Activated CD8-positive, alpha-beta memory T cell treated with anti-CD3 and anti-CD28 coated beads for 36 hours (primary cell): Measurements from ENCODE around the gene GSK3B. TPM values are rescaled to one million over a fixed set of nuclear protein-coding genes. Genes with fewer than 3 reads are reported as not detected.

Source experiments
- CTCF ChIA-PET: fragments of 350-600 bp; sonication (Branson Sonifier 250); formaldehyde crosslinking; loops from one replicate; lab custom pipeline; 2021; ENCODE audit warnings: antibody characterized with exemption; lab: Charles Lee
- POLR2A ChIA-PET: fragments of 350-600 bp; sonication (Branson Sonifier 250); formaldehyde crosslinking; loops from one replicate; lab custom pipeline; 2021; ENCODE audit warnings: antibody characterized with exemption; lab: Charles Lee
- total RNA-seq, 2 experiments: library from RNA; stranded (reverse); gene quantifications; one replicate each; pipeline ENCODE4 v1.2.3, GENCODE V29; 2021

The GSK3B gene
- total RNA-seq, 2 experiments from 2014 or later, result 34.4 to 35.2 TPM

DNA sequence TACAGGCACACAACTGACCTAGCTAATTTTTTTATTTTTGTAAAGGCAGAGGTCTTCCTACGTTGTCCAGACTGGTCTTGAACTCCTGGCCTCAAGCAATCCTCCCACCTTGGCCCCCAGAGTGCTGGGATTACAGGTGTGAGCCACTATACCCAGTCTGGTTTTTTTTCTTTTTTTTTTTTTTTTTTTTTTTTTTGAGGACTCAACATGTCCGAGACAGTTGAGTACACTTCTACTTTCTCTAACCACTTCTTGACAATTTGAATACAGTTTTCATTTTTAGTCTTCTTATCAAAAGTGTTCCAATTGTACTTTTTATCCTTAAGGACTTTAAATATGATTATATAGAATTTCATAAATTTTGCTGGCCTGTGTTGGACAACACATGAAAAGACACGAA is 7.4 kb upstream of the GSK3B start:
- POLR2A ChIA-PET, result no interaction called here

DNA sequence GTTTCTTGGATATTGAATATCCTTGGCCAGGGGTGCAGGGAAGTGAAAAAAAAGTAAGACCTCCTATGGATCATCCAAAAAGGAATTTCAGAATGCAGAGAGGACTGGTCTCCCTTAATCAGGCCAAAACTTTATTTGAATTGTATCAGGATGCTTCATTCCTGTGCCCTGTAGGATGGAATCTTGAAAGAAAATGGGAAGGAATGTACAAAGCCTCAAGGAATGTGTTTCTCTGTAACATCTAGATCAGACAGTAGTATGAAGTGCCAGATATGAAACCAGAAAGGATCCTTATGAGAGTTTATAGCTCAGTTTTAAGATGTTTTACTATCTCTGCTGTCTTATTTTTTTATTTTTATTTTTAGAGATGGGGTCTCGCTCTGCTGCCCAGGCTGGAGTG is 6.5 kb upstream of the GSK3B start:
- ChIA-PET POLR2A (no interaction called here), CTCF (interaction anchor here (0.6 to 1.4 kb wide), 2 partner anchors 28 to 30 kb away, joined by 3 read pairs; no protein-coding TSS in a partner anchor)

More for the DNA sequence above, 7.4 kb upstream of the GSK3B start:
- CTCF ChIA-PET, result interaction anchor here (1.4 kb wide), 1 partner anchor 31 kb away, joined by 3 read pairs; no protein-coding TSS in a partner anchor

DNA sequence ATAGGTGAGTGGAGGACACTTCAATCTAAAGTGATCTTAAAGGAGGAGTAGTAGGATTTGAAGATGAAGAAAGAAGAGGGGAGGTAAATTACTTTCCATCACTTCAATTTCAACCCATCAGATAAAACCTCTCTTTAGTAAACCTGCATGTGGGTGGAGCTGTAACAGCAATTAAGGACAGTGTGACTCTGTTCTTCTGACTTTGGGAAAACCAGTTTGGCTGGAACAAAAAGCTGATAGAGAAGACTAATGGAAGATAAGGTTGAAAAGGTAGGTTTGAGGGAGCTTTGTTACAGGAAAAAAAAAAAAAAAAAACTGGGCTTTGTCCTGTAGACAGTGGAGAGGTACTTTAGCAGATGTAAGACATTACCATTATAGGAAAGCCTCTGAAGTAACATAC is 4.5 kb upstream of the GSK3B start:
- CTCF ChIA-PET, result no interaction called here

DNA sequence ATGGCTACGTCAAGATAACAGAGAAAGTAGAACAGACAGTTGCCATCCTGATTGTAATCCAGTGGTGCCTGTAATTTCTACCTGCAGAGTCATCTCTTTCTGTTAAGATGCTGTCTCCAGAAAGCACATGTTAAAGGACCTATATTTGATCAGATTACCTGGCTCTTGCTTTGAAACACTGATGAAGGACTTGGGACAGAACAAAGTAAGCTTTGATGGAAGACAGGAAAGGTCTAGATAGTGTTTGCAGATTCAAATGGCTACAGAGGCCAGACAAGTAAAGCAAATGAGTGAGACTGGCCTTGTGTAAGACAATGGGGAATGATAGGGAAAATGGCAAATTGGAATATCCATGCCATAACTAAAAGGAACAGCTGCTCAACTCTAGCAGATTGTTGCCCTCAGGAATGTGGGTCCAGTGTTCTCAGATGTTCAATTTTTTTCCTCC is 1.8 kb upstream of the GSK3B start:
- ChIA-PET CTCF (interaction anchor here (1.3 to 1.8 kb wide), 2 partner anchors 51 to 204 kb away, joined by 3 to 4 read pairs; no protein-coding TSS in a partner anchor), POLR2A (interaction anchor here (0.5 to 2.3 kb wide), 14 partner anchors 32 to 770 kb away, joined by 3 to 14 read pairs (median 3); partner anchors contain the start of genes LRRC58 and NDUFB4)

More for the DNA sequence above, 4.5 kb upstream of the GSK3B start:
- POLR2A ChIA-PET, result interaction anchor here (0.7 kb wide), 1 partner anchor 118 kb away, joined by 8 read pairs; no protein-coding TSS in a partner anchor

DNA sequence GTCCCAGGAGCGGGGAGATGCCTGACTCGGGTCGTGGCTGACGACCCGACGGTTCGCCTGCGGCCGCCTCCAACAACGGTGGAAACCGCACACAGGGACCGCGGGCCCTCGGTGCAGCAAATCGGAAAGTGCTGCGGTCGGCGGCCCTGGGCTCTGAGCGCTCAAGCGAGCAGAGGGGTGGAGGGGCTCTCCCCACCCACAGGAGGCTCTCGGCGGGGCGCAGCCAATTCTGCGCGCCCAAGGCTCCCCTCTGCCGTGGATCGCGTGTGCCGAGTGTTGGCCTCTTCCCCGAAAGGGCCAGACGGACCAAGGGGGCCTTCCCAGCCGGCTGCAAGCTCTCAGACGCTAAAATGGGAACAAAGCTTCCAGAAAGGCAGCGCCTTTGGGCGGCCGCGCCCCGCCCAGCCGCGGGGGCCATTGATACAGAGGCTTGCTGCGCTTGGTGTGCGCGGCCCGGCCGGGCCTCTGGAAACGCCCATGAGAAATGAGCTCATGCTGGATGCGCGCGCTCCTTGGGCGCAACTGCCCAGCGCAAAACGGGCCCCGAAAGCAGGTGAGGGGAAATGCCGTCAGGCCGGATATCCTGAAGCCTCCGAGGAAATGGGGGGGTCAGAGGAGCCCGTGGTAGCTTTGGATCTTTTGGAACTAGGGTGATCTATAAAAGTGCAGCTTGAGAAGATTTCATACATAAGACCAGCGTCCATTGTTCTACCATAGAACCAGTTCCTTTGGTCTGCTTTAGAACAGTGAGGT is 1.2 kb upstream of the GSK3B start:
- POLR2A ChIA-PET, result interaction anchor here (0.5 to 2.3 kb wide), 17 partner anchors 33 to 769 kb away, joined by 3 to 14 read pairs (median 3); partner anchors contain the start of genes LRRC58 and NDUFB4

DNA sequence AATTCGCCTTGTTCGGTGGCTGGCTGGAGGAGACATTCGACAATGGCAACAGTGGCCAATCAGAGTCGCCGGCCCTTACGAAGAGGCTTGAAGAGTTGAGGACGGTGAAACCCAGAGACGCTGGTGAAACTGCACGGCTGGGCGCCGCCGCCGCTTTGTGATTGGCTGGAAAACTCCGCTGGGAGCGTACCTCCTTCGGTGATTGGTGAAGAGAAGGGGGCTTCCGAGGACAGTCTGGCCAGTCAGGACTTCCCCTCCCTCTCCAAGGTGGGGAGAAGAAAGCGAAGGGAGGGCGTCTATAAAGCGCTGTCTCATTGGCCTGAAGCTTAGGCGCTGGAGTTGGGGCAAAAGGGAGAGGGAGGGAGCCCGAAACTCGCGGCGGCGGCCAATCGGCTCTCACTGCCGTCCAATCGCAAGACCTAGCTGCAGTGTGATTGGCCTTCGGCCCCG is 554 bp upstream of the GSK3B start:
- POLR2A ChIA-PET, result interaction anchor here (0.6 to 2.3 kb wide), 11 partner anchors 34 to 597 kb away, joined by 3 to 14 read pairs (median 4); partner anchors contain the start of gene LRRC58
- CTCF ChIA-PET, result interaction anchor here (1.0 to 2.0 kb wide), 3 partner anchors 52 to 201 kb away, joined by 3 to 5 read pairs (median 4); no protein-coding TSS in a partner anchor

More for the DNA sequence above, 1.2 kb upstream of the GSK3B start:
- CTCF ChIA-PET, result interaction anchor here (1.3 to 1.8 kb wide), 2 partner anchors 52 to 203 kb away, joined by 3 to 4 read pairs; no protein-coding TSS in a partner anchor

DNA sequence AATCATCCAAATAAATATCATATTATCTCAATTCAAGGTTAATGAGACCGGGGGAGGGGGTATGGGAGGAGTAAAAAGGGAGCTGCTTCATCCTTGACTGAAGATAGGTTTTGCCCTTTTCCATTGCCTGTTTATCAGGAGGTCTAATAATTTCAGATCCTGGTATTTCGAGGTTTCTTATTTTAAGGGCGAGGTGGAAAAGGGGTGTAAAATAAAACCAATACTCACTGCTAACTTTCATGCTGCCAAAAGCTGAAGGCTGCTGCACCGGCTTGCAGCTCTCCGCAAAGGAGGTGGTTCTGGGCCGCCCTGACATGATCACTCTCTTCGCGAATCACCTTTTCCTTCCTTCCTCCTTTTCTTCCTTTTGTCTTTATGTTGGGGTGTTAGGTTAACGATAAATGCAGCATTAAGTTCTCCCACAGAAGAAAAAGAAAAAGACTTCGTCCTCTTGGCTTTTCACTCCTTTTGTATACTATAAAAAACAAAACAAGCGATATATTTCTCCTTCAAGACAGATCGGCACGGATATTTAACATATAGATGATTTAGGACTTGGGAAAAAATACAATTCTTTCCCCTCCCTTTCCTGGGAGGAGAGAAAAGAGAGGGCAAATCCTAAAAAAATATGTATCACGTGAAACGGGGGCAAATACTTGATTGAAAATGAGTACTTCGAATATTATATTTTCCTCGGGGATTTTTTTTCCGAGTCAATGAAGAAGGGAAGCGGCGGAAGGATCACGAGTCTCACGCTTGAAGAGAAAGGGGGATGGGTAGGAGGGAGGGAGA is 932 bp downstream of the GSK3B start:
- POLR2A ChIA-PET, result interaction anchor here (1.4 to 1.8 kb wide), 2 partner anchors 41 to 177 kb away, joined by 3 to 4 read pairs; no protein-coding TSS in a partner anchor
- CTCF ChIA-PET, result interaction anchor here (1.0 to 2.0 kb wide), 4 partner anchors 105 to 256 kb away, joined by 3 to 5 read pairs (median 3); partner anchors contain the start of gene LRRC58

DNA sequence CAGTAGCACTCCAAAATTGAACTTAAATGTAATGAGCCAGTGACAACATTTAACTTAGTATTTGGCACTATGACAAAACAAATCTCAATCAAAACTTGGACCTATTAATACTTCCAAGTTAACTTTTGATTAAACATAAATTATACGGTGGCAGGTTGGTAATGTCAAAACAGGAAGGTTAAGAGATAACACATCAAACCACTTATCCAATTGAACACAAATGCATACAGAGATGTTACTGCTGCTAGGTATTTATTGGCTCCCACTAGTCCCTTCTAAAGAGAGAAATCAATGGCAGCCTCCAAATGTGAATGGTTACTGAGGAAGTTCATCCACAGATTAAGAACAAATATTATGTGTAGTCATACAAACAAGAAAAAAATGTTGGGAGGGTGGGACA is 1.8 kb downstream of the GSK3B start:
- POLR2A ChIA-PET, result no interaction called here
- CTCF ChIA-PET, result no interaction called here

DNA sequence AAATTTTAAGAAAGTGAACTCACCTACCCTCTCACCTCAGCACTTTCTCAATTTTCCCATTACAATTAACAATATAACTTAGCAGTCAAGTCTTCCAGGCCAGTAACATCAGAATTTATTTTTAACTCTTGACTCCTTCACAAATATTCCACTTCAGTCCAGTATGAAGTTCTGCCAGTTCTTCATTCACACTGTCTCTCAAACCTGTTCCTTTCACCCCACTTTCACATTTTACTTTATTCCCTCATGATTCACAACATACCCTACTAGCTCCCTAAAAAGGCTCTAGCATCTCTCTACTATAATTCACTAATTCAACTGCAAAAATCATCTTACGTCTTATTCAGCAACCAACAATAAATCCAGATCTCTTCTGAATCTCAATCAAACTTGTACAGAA is 3.8 kb downstream of the GSK3B start:
- CTCF ChIA-PET, result no interaction called here
- POLR2A ChIA-PET, result no interaction called here

DNA sequence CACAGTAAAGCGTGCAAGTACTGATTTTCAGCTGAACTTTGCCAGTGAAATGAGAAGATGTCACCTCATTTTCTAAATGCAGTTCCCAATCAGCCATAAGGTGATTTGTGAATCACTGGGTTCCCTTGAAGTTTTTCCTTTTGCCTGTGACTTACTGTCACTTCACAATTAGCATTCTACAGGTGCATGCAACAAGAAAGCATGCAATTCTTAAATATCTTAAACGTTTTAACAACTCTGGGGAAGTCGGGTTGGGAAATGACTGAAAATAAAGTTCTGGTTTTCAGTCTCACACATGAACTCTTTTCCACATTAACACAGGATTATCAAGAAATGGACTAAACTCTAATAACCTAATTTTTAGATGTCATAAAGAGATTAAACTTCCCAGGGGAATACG is 5.2 kb downstream of the GSK3B start:
- ChIA-PET POLR2A (no interaction called here), CTCF (no interaction called here)

DNA sequence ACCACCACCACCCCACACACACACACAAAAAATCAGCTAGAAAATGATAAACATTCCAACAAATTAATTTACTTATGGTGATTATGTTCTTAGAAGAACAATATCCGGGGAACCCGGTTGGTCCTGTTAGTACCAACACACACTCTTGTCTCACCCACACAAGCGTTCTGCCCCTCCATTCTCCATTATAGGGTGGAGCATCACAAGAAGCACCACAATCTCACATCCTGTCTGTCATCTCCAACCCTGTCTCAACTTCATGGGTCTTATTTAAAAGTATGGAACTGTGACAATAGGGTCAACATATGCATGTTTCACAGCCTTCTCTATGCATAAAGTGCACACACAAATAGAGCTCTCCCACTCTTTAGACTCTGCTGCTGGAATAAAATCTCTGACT is 5.6 kb downstream of the GSK3B start:
- CTCF ChIA-PET, result no interaction called here
- POLR2A ChIA-PET, result no interaction called here

DNA sequence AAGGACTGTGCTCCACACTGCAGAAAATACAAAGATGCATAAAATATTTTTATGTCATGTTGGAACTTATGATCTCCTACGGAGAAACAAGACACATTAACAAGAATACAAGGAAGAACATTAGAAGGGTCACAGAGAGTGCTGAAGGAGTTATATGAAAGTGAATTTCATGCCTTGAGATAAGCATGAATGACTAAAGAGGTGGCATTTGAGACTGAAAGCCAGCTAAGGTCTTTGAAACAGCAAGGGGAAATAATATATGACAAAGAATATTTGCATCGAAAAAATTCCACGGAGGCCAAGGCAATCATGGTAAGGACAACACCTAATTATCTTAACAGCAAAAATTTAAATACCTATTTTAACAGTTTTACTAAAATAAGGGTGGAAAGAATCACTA is 12.5 kb downstream of the GSK3B start:
- CTCF ChIA-PET, result interaction anchor here (0.7 kb wide), 1 partner anchor 335 kb away, joined by 3 read pairs; no protein-coding TSS in a partner anchor
- POLR2A ChIA-PET, result no interaction called here

DNA sequence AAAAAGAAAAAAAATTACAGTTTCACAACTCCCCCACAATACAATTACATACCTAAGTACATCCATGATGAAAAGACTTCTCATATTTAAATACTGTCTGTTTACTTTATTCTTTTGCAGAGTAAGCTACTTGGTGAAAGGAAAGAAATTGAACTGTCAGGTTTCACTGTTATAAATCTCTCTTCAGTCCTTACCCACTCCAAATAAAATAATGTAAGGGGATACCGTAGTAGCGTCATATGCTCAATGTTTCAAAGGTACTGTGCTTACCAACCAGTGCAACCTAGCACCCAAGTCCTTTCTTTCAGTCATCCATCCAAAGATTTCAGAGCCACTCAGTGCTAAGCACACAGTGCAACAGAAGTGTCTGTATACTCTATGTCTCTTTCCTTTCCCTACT is 13.4 kb downstream of the GSK3B start:
- POLR2A ChIA-PET, result no interaction called here
- CTCF ChIA-PET, result interaction anchor here (0.7 kb wide), 1 partner anchor 336 kb away, joined by 3 read pairs; no protein-coding TSS in a partner anchor

DNA sequence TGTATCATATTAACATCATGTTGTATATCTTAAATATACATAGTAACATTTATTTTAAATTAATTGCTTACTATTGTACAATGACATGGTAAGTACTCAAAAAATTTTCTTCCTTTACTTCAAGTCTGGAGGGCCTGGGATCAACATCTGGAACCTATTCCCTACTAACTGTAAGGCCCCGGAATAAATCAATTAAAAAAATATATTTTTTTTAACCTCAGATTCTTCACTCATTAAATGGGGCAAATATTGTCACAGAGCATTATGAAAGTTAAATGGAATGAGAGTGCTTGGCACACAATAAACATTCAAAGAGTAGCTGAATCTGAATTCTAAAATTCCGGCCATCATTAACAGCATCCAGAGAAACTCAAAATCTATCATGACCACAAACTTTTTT is 16.5 kb downstream of the GSK3B start:
- POLR2A ChIA-PET, result no interaction called here
- CTCF ChIA-PET, result no interaction called here

DNA sequence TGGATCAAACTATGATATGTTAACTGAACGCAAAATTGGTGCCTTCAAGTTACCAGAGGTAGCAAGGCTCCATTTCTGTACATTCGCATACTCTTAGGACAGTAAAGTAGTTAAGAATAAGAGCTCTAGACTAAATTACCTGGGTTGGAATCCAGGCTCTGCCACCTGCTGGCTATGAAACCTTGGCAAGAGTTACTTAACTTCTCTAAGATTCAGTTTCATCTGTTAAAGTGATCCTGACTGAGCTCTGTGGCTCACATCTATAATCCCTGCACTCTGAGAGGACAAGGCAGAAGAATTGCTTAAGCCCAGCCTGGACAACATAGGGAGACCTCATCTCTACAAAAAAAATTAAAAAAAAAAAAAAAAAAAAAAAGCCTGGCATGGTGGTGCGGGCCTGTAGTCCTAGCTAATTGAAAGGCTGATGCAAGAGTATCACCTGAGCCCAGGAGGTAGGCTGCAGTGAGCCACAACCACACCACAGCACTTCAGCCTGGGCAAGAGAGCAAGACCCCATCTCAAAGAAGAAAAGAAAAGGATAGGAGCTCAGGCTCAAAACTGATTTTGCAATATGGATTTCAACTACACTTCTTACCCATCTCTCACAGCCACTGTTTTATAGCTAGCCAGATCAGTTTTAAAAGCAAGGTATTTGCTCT is 21.3 kb downstream of the GSK3B start:
- CTCF ChIA-PET, result interaction anchor here (0.6 to 0.7 kb wide), 2 partner anchors 28 to 1477 kb away, joined by 3 read pairs; no protein-coding TSS in a partner anchor
- POLR2A ChIA-PET, result interaction anchor here (0.7 kb wide), 2 partner anchors 14 to 231 kb away, joined by 4 to 8 read pairs; no protein-coding TSS in a partner anchor

DNA sequence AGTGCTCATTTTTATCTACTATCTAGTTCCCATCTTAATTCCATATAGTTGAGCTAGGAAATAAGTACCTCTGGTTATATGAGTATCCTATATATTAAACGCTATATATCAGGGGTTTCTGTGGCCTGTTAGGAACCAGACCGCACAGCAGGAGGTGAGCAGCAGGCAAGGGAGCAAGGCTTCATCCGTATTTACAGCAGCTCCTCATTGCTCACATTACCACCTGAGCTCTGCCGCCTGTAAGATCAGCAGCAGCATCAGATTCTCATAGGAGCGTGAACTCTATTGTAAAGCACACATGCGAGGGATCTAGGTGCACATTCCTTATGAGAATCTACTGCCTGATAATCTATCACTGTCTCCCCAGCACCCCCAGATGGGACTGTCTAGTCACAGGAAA is 23.0 kb downstream of the GSK3B start:
- CTCF ChIA-PET, result interaction anchor here (1.4 kb wide), 1 partner anchor 30 kb away, joined by 3 read pairs; no protein-coding TSS in a partner anchor
- POLR2A ChIA-PET, result no interaction called here

DNA sequence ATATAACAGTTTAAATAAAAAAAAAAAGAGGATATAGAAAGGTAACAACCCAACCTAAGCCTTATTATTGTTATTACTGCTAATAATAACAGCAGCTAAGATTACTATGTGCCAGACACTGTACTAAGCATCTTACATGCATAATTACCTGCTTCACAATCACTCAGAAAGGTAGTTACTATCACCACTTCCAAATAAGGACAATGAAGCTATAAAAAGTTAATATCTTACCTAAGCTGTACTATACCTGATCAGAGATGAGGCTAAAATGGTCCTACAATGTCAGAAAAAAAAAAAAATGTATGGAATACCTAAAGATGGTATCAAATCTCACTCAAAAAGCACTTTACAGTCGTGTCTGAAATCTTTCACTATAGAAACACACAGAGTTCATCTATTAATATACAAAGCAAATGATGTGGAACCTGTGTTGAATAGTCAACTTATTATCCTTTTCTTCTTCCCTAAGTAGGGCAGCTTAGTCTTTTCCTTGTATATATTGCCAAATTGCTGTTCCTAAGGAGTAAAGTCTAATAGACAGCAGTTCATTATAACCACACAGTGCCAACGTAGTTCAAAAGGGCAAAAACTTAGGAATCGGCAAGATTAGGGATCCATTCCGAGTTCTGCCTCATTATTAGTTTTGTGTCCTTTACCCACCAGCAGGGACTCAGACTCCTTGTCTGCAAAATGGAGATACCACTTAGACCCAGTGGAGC is 23.8 kb downstream of the GSK3B start:
- POLR2A ChIA-PET, result no interaction called here
- CTCF ChIA-PET, result interaction anchor here (1.4 kb wide), 1 partner anchor 30 kb away, joined by 3 read pairs; no protein-coding TSS in a partner anchor

DNA sequence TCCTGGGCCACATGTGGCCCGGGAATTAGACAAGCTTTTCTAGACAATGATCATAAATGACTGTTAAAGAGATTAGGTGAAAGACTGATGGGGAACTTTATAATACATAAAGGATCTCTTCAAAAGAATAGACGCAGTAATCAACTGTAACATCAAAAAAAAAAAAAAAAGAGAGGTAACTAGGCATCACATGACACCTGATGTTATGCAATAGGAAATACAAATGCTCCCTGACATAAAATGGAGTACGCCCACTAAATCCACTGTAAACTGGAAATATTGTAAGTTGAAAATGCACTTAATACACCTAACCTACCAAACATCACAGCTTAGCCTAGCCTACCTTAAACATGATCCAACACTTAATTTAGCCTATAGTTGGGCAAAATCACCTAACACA is 27.2 kb downstream of the GSK3B start:
- ChIA-PET CTCF (interaction anchor here (0.7 kb wide), 1 partner anchor 45 kb away, joined by 3 read pairs; no protein-coding TSS in a partner anchor), POLR2A (no interaction called here)
